Rectal smooth muscle tissue (tissue), 1 donor: ENCODE measurements around the gene CDH6.

Source experiments
- H3K27ac ChIP-seq: one replicate; pipeline ENCODE4 v1.7.0; 2013; ENCODE audit warnings: low read depth, low read length, inconsistent platforms
- H3K27me3 ChIP-seq: one replicate; pipeline ENCODE4 v1.7.0; 2013; ENCODE audit warnings: low read length; ENCODE audit not compliant: control insufficient read depth, insufficient read depth
- H3K36me3 ChIP-seq: one replicate; pipeline ENCODE4 v1.7.0; 2013; ENCODE audit warnings: low read length; ENCODE audit not compliant: control insufficient read depth, insufficient read depth
- H3K4me1 ChIP-seq: one replicate; pipeline ENCODE4 v1.7.0; 2013; ENCODE audit warnings: low read length; ENCODE audit not compliant: control insufficient read depth, insufficient read depth
- H3K4me3 ChIP-seq: one replicate; pipeline ENCODE4 v1.7.0; 2013; ENCODE audit warnings: low read length
- H3K9ac ChIP-seq: one replicate; pipeline ENCODE4 v1.7.0; 2013; ENCODE audit warnings: low read length

The CDH6 gene

DNA sequence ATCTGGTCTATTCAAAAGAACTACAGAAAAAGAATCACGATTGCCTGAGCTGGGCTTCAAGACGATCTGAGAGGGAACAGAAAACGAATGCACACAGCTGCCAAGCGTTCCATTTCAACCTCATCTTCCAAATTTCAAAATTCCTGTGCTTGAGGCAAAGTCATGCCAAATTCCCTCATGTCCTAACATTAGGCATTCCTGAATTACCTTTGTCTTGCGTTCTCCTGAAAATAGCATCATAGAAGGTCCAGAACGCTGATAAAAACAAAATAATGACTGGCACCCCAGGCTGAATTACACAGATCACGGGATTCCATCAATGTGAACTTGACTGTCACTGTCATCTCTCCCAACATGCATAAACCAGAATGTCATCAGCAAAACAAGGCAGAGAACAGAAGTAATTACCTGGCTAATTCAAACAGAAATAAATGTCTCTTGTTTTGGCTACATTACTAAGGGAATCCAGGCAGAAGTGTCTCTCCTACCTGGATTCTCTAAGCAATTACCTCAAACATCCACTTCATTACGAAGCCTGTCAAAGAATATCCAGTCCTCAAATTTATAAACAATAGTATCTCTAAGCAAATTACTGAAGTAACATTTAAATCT lies 12.0 kb upstream of the CDH6 start:
- H3K4me1 ChIP-seq, result no peaks in the 10 kb centered on the region
- H3K4me3 ChIP-seq, result no peak overlapping the region
- no peaks in the 10 kb centered on the region for H3K27me3 ChIP-seq
- H3K27ac ChIP-seq, result no peak overlapping the region
- H3K36me3 ChIP-seq, result no peaks in the 10 kb centered on the region
- no peak overlapping the region for H3K9ac ChIP-seq

DNA sequence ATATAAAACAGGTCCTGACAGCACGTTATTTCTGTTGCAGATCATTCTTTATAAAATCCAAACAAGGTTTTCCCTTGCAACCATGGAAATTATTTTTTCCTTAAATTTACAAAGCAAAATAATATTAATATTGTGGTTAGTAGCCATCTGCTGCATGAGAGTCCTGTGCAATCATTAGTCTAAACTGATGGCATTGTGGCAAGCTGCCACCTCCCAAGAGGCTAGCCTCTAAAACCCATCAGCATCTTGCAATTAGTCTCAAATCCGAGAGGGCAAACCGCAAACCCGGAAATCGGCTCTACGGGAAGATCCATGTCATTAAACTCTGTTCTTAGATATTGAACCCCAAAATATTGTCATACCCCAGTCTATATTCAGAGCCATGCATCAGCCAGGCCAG lies 11.3 kb upstream of the CDH6 start:
- no peak overlapping the region for H3K27ac ChIP-seq
- H3K36me3 ChIP-seq, result no peaks in the 10 kb centered on the region
- H3K4me1 ChIP-seq, result no peaks in the 10 kb centered on the region
- no peak overlapping the region for H3K9ac ChIP-seq
- H3K27me3 ChIP-seq, result no peaks in the 10 kb centered on the region
- no peak overlapping the region for H3K4me3 ChIP-seq

GRCh38 chr5:31185951-31186350 lies 7.5 kb upstream of the CDH6 start:
- Histone ChIP-seq H3K4me3 (no peak overlapping the region), H3K27me3 (no peaks in the 10 kb centered on the region), H3K27ac (no peak overlapping the region), H3K36me3 (no peaks in the 10 kb centered on the region), H3K9ac (no peak overlapping the region), H3K4me1 (no peaks in the 10 kb centered on the region)

DNA sequence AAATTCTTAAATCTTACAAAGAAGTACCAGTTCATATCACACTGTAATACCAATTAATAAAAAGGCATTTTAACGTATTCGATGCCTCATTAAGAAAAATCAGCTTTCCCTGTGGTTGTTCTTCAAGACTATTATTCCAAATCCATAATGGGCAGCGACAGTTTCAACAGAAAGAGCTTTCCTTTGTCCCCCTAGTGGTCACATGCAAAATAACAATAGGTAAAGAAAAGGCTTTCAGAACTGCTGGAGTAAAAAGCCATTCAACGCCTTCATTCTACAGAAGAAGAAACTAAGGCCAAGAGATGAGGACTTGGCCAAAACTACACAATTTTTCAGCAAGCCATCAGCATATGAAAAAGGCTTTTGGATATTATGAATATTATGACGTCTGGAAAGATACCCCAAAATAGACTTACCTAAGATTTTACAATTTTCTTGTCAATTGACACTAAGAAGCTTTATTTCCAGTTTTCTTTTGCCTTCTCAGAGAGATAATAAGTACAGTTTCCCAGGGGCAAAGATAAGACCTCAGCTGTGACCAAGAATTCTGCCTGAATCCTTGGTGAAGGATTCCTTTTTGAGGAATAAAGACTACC lies 6.7 kb upstream of the CDH6 start:
- Histone ChIP-seq H3K27me3 (no peaks in the 10 kb centered on the region), H3K36me3 (no peaks in the 10 kb centered on the region), H3K4me3 (no peak overlapping the region), H3K9ac (no peak overlapping the region), H3K27ac (no peak overlapping the region), H3K4me1 (no peaks in the 10 kb centered on the region)

GRCh38 chr5:31187591-31187990 lies 5.9 kb upstream of the CDH6 start:
- Histone ChIP-seq H3K27ac (no peak overlapping the region), H3K36me3 (no peaks in the 10 kb centered on the region), H3K27me3 (no peaks in the 10 kb centered on the region), H3K4me1 (no peaks in the 10 kb centered on the region), H3K9ac (no peak overlapping the region), H3K4me3 (no peak overlapping the region)

DNA sequence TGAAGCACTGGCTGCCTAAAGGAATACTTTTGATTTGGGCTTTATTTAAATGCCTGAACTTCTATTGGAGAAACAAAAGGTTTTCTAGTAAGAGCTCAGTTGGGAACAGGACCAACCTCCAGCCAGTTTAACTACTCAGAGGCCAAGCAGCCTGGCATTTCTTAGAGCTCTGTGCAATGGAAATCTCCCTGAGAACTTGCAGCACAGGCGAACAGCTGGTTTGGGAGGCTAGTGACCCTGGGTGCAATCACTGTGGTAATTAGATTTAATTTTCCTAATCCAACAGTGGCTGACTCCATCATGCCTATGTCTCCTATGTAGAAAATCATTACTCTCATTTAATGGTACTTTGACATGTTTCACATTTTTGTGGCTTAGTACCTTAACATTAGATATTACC lies 1.0 kb upstream of the CDH6 start:
- no peak overlapping the region for H3K27ac ChIP-seq
- no peaks in the 10 kb centered on the region for H3K4me1 ChIP-seq
- H3K27me3 ChIP-seq, result peaks cover 2% of the 10 kb centered on the region
- no peak overlapping the region for H3K9ac ChIP-seq
- no peak overlapping the region for H3K4me3 ChIP-seq
- H3K36me3 ChIP-seq, result no peaks in the 10 kb centered on the region

DNA sequence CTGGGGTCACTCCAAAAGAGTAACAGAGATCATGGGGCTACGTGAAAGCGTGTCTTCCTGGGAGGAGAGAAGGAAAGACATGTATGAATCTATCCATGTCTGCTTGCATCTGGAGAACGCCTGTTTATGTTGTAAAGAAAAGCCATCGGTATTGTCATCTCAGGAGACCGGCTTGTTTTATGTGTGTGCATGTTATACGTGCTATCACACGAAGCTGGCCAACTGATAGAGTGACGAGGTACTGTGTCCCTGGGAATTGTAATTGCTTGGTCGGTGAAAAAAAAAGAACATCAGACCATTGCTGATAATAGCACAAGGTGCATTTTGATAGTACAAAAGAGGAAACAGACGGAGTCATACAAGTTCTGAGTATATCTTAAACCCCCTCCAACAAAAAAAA lies 370 bp upstream of the CDH6 start:
- no peak overlapping the region for H3K9ac ChIP-seq
- no peak overlapping the region for H3K27ac ChIP-seq

DNA sequence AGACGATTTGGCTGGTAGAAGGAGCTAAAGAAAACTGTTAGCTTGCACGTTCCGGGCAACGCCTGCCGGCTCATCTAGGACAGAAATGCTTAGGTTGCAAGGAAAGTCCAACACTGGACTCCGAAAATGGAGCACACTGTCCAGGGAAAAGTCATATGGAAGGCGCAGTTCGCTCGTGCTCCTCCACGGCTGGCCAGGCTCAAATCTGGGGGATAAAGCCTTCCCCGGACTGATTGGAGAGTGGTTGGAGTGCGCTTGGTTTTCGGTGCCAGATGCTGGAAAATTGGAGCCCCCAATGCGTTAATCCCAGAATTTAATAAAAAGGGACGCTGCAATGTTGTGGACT lies 955 bp downstream of the CDH6 start:
- no peak overlapping the region for H3K9ac ChIP-seq
- H3K27me3 ChIP-seq, result peaks cover 2% of the 10 kb centered on the region
- no peaks in the 10 kb centered on the region for H3K36me3 ChIP-seq
- H3K27ac ChIP-seq, result no peak overlapping the region
- no peaks in the 10 kb centered on the region for H3K4me1 ChIP-seq
- H3K4me3 ChIP-seq, result peak overlapping the region; percentile 47

More for the DNA sequence above, 370 bp upstream of the CDH6 start:
- no peak overlapping the region for H3K4me3 ChIP-seq
- no peaks in the 10 kb centered on the region for H3K36me3 ChIP-seq
- no peaks in the 10 kb centered on the region for H3K4me1 ChIP-seq
- H3K27me3 ChIP-seq, result peaks cover 2% of the 10 kb centered on the region

DNA sequence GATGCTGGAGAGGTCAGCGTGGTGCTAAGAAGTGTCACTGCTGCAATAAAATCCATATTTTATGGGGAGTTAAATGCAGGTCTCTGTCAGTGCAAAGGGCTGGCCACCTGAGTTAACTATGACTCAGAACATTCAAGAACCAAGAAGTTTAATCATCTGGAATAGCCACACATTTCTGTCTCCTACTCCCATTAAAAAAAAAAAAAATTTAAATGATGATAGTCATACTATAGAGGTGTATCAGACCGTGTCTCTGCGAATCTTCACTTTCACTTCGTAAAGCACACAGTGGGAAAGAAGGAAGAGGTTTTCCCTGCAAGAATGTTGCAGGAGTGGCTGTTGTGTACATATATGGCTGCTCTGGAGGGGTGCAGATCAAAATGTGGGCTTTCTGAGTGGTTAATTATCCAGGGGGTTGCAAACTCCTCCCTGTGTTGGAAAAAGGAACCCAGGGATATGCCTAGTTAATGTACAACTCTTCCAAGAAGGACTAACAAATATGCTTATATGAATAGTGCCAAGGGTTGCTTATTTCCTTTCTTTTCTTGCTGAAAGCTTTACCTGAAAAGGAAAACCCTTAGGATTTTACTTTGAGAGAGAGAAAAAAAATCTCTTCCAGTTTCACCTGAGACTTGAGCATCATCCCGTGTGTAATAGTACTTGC lies 1.5 kb downstream of the CDH6 start:
- no peaks in the 10 kb centered on the region for H3K4me1 ChIP-seq
- no peak overlapping the region for H3K9ac ChIP-seq
- H3K36me3 ChIP-seq, result no peaks in the 10 kb centered on the region
- no peak overlapping the region for H3K27ac ChIP-seq
- H3K27me3 ChIP-seq, result peaks cover 2% of the 10 kb centered on the region
- peak overlapping the region; percentile 47 for H3K4me3 ChIP-seq

DNA sequence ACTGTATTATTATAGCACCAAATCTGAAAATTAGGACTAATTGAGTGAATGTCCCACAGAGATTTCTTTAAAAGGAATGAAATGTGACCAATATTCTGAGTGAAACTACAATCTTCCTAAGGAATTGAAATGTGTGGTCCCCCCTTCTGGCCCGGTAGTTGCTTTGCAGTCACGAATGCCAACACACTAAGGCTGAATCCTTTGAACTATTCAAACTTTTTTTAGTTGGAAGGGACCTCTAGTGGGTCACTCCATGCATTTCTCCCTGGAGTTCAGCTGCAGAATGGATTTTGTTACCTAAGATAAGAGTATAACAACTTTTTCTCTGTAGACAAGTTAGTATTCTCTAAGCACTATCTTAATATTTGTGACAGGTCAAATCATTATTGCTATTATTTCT lies 2.8 kb downstream of the CDH6 start:
- no peak overlapping the region for H3K27ac ChIP-seq
- peaks cover 2% of the 10 kb centered on the region for H3K27me3 ChIP-seq
- no peak overlapping the region for H3K9ac ChIP-seq
- H3K4me1 ChIP-seq, result no peaks in the 10 kb centered on the region
- no peaks in the 10 kb centered on the region for H3K36me3 ChIP-seq
- no peak overlapping the region for H3K4me3 ChIP-seq

GRCh38 chr5:31197183-31197582 lies 3.7 kb downstream of the CDH6 start:
- H3K9ac ChIP-seq, result no peak overlapping the region
- H3K4me1 ChIP-seq, result no peaks in the 10 kb centered on the region
- no peaks in the 10 kb centered on the region for H3K36me3 ChIP-seq
- H3K27me3 ChIP-seq, result peaks cover 2% of the 10 kb centered on the region
- no peak overlapping the region for H3K27ac ChIP-seq
- no peak overlapping the region for H3K4me3 ChIP-seq

DNA sequence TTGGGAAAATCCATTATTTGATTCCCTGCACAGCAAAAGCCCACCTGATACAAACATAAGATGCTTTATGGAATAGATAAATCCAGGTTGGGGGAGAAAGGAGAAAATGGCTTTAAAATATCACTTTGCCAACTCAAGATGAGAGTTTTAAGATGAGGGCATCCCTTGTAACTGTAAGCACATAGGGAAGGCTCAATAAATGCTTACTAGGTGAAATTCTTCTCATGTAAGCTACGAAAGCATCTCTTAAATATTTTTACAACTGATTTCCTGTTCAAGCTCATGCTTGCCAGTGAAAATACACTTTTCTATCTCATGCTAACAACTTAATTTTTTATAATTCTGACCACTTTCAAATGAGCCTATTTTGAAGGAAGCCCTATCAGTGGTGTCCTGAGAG lies 11.5 kb downstream of the CDH6 start:
- Histone ChIP-seq H3K27ac (no peak overlapping the region), H3K27me3 (no peaks in the 10 kb centered on the region), H3K4me1 (no peaks in the 10 kb centered on the region), H3K9ac (no peak overlapping the region), H3K4me3 (no peak overlapping the region), H3K36me3 (no peaks in the 10 kb centered on the region)

DNA sequence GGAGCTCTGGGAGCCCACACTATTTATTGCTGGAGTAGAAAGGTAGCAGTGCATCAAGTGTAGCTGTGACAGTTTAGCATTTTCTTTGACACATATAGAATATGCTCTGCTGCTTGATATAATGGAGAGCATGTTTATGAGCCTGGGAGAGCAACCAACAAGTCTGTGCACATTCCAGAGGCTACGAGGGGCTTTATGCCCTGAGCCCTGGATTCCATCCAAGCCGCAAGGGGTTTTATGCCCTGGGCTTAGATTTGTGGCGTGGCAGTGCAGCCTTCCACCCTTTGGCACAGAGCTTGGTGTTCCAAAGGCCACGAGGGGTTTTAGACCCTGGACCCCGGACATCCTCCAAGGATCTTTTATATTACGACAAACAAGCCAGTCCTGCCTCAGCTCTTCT lies 14.6 kb downstream of the CDH6 start:
- Histone ChIP-seq H3K27ac (no peak overlapping the region), H3K4me1 (no peaks in the 10 kb centered on the region), H3K4me3 (no peak overlapping the region), H3K9ac (no peak overlapping the region), H3K36me3 (no peaks in the 10 kb centered on the region), H3K27me3 (no peaks in the 10 kb centered on the region)
